Dermis microvascular lymphatic vessel endothelial cell (primary cell): ENCODE data around the gene RAPGEF1. TPM values are rescaled to one million over a fixed set of nuclear protein-coding genes. Genes with fewer than 3 reads are reported as not detected.
"Not testable (repeated sequence)": the region's sequence is repeated elsewhere in the genome, so short reads cannot be mapped to it uniquely, and the experiment has no call there.

Experiments
- DNase-seq, 2 donors: peaks; one replicate each; pipeline versions ENCODE4 v3.0.0 to v3.0.0-alpha.2; 2010; ENCODE audit warnings: low read depth in 2 of 2
- total RNA-seq: library from RNA; depleted of rRNA; stranded (reverse); fragments of >200 nt; gene quantifications from 2 replicates; pipeline ENCODE4 v1.2.1, GENCODE V29; 2014

The RAPGEF1 gene
- total RNA-seq, 1 donor from 2014 or later: 32.9 TPM

- DNase-seq: peak in 1 of 2 donors; percentile 63
Measured at GRCh38 chr9:131672451-131672850, 67.4 kb downstream of the RAPGEF1 start.

DNA sequence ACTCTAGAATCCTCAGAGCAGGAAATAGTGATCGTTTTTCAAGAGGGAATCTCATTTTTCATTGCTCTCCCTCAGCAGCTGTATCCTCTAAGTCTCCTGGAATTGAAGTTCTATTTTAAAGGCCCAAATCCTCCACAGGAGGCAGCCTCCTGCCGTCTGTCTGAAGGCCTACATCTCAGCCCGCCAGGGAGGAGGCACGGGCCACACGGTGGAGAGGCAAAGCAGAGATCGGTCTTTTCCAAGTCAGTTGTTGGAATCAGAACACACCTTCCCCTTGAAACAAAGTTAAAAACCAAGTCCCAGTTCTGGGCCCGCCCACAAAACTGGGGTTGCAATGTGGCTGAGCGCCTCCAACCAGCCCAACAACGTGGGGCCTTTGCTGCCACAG lies 68.7 kb downstream of the RAPGEF1 start:
- no peak for DNase-seq

DNA sequence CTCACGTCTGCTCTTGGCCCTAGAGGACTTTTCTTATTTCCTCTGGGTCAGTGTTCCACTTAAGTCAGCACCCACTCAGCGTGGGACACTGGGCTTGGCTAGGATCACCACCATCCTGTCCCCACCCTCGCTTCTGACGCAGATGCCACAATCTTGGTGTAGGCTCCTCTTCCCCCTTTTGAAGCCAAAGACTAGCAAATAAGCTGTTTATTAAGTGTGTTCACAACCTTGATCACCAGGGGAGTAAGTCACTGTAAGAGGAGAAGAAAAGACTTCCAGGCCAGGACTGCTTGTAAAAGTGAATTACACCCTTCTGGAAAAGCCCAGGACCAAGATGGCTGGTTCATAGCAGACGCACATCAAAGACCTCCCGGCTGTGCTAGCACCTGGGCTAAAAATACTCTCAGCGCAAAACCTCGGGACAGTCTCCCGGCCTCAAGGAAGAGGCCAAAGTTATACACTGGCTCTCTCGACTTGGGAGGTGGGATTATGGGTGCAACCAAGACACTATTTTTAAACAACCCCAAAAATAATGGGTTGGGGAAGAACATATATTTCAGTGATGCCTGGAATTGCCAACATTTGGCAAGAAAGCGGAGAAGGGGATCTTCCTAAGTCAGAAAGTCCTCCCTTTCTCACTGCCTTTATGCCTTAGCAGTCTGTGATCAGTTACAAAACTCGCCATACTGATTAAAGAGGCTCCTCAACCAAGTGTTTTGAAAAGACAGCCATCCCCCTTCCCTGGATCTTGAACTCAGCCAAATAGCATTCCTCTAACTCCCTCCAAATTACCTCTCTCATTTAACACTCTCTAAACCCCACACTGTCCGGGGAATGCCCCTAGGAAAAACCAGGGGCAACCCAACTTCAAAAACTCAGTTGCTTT lies 69.4 kb downstream of the RAPGEF1 start:
- no peak for DNase-seq

- no peak for DNase-seq
Measured at GRCh38 chr9:131669269-131670157, 70.4 kb downstream of the RAPGEF1 start.

GRCh38 chr9:131668439-131669268 lies 71.2 kb downstream of the RAPGEF1 start:
- DNase-seq: peak in 1 of 2 donors; percentile 85

- DNase-seq: no peak
Measured at GRCh38 chr9:131668057-131668438, 71.8 kb downstream of the RAPGEF1 start.

- peak in 1 of 2 donors; percentile 38 for DNase-seq
Measured at GRCh38 chr9:131667576-131667975, 72.3 kb downstream of the RAPGEF1 start.

DNA sequence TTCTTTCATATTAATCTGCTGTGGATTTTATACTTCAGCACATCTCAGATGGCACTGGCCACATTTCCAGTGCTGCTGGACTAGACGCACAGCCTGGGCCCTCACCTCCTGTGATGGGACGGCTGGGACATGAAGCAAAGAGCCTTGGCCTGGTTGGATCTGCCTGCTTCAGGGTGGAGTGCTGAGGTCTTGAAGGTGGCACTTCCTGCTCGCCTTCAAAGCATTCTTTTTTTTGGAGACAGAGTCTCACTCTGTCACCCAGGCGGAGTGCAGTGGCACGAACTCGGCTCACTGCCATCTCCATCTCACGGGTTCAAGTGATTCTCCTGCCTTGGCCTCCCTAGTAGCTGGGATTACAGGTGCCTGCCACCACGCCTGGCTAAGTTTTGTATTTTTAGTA lies 73.1 kb downstream of the RAPGEF1 start:
- DNase-seq: no peak

- no peak for DNase-seq
Measured at GRCh38 chr9:131666029-131666428, 73.8 kb downstream of the RAPGEF1 start.

DNA sequence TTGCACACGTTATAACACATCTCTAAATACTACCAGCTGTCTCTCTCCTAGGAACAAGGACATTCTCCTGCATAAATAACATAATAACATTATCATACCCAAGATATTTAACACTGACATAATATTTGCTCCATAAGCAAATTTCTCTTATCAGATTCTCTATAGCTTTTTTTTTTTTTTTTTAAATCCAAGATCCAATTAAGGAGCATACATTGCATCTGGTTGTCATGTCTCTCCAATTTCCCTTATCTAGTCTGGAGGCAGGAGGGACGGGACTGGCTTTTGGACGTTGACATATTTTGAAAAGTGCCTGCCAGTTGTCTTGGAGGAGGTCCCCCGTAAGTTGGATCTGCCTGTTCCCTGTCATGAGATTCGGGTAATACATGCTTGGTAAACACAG lies 76.6 kb downstream of the RAPGEF1 start:
- DNase-seq: no peak

DNA sequence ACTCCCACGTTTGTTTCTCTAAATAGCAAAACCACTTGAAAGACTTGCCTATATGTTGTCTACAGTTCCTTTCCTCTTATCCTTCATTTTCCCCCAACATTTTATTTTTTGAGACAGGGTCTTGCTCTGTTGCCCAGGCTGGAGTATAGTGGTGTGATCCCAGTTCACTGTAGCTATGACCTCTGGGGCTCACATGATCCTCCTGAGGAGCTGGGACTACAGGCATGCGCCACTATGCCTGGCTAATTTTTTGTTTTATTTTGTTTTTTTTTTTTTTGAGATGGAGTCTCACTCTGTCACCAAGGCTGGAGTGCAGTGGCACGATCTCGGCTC lies 77.6 kb downstream of the RAPGEF1 start:
- not testable (repeated sequence) for DNase-seq

DNA sequence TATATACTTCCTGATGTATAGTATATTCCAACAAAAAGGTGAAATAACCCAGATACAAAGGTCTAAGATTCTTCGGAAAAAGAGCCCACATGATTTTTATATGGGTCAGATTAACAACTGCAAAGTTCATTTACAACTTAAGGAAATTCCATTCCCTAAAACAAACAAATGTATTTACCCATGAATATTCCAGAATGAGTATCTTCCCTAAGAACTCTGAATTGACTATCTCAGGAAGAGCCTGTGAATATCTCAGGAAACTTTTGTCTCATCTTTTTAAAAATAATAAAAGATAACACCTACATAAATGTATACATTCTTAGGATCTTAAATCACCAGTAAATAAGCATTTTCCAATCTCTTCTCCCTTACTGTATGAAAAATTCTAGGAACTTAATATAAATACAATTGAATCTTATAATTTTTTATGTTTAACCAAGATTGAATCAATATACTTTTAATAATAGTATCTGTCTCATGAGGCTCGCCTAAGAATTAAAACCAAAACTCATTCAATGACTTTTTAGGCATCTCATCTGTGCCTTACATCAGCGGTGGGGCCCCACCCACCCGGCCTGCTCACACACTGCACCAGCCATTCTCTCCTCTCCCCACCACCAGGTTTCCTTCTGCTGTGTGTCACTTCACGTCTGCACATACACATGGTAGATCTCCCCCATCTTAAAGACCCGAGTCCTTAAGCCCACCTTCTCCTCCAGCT lies 78.1 kb downstream of the RAPGEF1 start:
- peak in 1 of 2 donors; percentile 53 for DNase-seq

GRCh38 chr9:131660466-131661405 lies 79.1 kb downstream of the RAPGEF1 start:
- DNase-seq: no peak

- DNase-seq: peak in 1 of 2 donors; percentile 90
Measured at GRCh38 chr9:131658377-131659129, 81.3 kb downstream of the RAPGEF1 start.

GRCh38 chr9:131657940-131658339 lies 81.9 kb downstream of the RAPGEF1 start:
- DNase-seq: peak in 1 of 2 donors; percentile 72

DNA sequence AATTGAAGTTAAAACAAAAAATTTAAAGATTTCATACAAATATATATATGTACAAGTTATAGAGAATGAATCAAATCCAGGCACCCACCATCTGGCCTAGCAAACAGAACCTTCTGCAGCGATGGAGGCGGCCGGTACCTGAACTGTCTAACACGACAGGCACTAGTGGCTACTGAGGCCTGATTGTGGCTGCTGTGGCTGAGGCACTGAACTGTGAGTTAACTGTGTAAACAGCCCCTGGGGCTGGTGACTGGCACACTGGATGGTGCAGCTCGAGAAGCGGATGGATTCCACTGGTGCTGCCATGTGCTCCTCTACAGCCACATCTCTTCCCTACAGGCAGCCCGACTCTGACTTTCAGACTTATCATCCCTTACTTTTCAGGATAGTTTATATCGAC lies 82.4 kb downstream of the RAPGEF1 start:
- DNase-seq: peak in 1 of 2 donors; percentile 34

GRCh38 chr9:131657037-131657377 lies 82.9 kb downstream of the RAPGEF1 start:
- no peak for DNase-seq

DNA sequence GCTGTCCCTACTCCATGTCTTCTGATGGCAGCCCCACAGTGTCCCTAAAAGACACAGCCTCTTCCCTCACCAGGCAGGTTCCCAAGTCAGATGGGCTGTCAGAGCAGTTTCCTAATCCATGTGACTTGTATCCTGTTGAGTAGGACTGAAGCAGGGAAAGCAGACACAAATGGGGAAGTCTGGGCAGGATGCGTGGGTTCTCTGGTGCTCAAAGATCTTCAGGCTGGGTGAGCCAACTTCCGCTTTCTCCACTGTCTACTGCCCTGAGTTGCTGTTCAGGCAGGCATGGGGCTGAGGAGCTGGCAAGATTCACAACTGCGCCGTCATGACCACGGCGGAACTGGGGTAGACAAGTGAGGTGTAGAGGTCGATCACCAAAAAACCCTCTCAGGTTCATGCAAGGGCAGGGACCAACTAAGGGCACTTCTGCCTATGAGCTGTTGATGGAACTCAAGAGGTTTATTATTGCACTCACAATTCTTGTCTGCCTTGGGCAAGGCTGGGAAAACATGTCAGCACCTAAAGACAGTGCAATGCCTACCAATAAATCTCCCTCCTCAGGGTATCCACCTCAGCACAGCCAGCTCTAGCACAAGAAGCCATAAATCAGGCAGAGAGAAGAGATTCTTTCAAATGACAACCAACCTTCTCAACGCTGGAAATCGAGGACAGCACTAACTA lies 83.4 kb downstream of the RAPGEF1 start:
- DNase-seq: peak in 1 of 2 donors; percentile 96

DNA sequence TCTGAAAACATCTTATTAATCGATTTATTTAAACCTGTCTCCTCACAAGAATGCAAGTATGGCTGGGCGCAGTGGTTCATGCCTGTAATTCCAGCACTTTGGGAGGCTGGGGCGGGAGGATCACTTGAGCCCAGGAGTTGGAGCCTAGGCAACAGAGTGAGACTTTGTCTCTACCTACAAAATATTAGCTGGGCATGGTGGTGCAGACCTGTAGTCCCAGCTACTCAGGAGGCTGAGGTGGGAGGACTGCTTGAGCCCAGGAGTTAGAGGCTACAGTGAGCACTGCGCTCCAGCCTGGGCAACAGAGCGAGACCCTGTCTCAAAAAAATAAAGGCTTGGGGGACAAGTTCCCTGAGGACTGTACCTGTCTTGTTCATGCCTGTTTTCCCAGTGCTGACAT lies 85.5 kb downstream of the RAPGEF1 start:
- not testable (repeated sequence) for DNase-seq
